Duodenal mucosa (tissue), 2 donors: ENCODE results near the gene HUS1.
"Not testable (repeated sequence)": the region's sequence is repeated elsewhere in the genome, so short reads cannot be mapped to it uniquely, and the experiment has no call there.

Source experiments
- H3K27ac ChIP-seq: one replicate; pipeline ENCODE4 v1.7.0; 2013; ENCODE audit warnings: low read depth, low read length
- H3K27me3 ChIP-seq, 2 donors: one replicate each; pipeline ENCODE4 v1.7.0; 2013; ENCODE audit warnings: low read length in 2 of 2, control low read depth in 1 of 2; ENCODE audit not compliant: insufficient read depth in 2 of 2, control insufficient read depth in 1 of 2
- H3K36me3 ChIP-seq, 2 donors: one replicate each; pipeline ENCODE4 v1.7.0; 2013; ENCODE audit warnings: low read length in 2 of 2, control low read depth in 1 of 2; ENCODE audit not compliant: insufficient read depth in 2 of 2, control insufficient read depth in 1 of 2
- H3K4me1 ChIP-seq, 2 donors: one replicate each; pipeline ENCODE4 v1.7.0; 2013; ENCODE audit warnings: low read length in 2 of 2, control low read depth in 1 of 2; ENCODE audit not compliant: insufficient read depth in 2 of 2, control insufficient read depth in 1 of 2
- H3K4me3 ChIP-seq, 2 donors: one replicate each; pipeline ENCODE4 v1.7.0; 2013; ENCODE audit warnings: low read length in 2 of 2, low read depth in 1 of 2
- H3K9ac ChIP-seq, 2 donors: one replicate each; pipeline ENCODE4 v1.7.0; 2013; ENCODE audit warnings: low read length in 2 of 2, low read depth in 1 of 2
- H3K9me3 ChIP-seq, 2 donors: one replicate each; pipeline ENCODE4 v1.7.0; 2013; ENCODE audit warnings: low read length in 2 of 2, control low read depth in 1 of 2; ENCODE audit not compliant: control insufficient read depth in 1 of 2

The HUS1 gene

DNA sequence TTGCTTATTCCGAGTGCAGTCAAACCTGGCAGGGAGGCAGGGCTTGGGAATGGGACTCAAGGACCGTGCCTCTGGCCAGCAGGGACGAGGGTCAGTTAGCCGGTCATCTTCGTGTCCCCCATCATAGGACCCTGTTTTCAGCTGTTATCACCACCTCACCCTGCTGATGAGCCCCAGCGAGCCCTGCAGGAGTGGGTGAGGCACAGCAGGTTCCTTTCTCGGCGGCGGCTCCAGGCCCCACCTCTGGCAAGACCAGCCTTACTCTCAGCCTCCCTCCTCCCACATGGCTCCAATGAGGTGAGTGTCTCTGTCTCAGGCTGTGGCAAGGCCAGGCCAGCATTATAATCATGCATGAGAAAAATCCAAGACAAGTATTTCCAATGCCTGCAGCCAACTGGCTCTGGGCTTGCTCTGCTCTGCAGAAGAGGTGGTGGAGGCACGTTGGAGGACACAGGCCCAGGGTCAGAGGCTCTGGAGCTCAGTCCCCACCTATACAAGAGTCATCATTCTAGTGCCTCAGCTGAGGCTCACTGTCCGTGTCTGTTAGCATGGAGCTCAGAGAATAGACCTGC is 46.9 kb downstream of the HUS1 start:
- Histone ChIP-seq H3K9ac (no peak overlapping the region), H3K27me3 (no peaks in the 10 kb centered on the region), H3K4me1 (no peaks in the 10 kb centered on the region), H3K9me3 (no peaks in the 10 kb centered on the region), H3K4me3 (no peak overlapping the region), H3K27ac (no peak overlapping the region), H3K36me3 (no peaks in the 10 kb centered on the region)

- no peak overlapping the region for H3K27ac ChIP-seq
Observed at GRCh38 chr7:47932016-47932415, 47.4 kb downstream of the HUS1 start.

GRCh38 chr7:47931005-47932004 is 48.1 kb downstream of the HUS1 start:
- no peak overlapping the region for H3K27ac ChIP-seq
- H3K9me3 ChIP-seq, result no peaks in the 10 kb centered on the region
- H3K36me3 ChIP-seq, result no peaks in the 10 kb centered on the region
- H3K4me1 ChIP-seq, result no peaks in the 10 kb centered on the region
- no peak overlapping the region for H3K4me3 ChIP-seq
- H3K9ac ChIP-seq, result no peak overlapping the region
- no peaks in the 10 kb centered on the region for H3K27me3 ChIP-seq

More at GRCh38 chr7:47932016-47932415, 47.4 kb downstream of the HUS1 start:
- H3K4me1 ChIP-seq, result no peaks in the 10 kb centered on the region
- no peaks in the 10 kb centered on the region for H3K36me3 ChIP-seq
- no peak overlapping the region for H3K9ac ChIP-seq
- no peaks in the 10 kb centered on the region for H3K9me3 ChIP-seq
- no peaks in the 10 kb centered on the region for H3K27me3 ChIP-seq
- no peak overlapping the region for H3K4me3 ChIP-seq

- Histone ChIP-seq H3K9ac (no peak overlapping the region), H3K27ac (no peak overlapping the region), H3K27me3 (no peaks in the 10 kb centered on the region), H3K4me1 (no peaks in the 10 kb centered on the region), H3K36me3 (no peaks in the 10 kb centered on the region), H3K4me3 (no peak overlapping the region), H3K9me3 (no peaks in the 10 kb centered on the region)
Observed at GRCh38 chr7:47924266-47924665, 55.1 kb downstream of the HUS1 start.

DNA sequence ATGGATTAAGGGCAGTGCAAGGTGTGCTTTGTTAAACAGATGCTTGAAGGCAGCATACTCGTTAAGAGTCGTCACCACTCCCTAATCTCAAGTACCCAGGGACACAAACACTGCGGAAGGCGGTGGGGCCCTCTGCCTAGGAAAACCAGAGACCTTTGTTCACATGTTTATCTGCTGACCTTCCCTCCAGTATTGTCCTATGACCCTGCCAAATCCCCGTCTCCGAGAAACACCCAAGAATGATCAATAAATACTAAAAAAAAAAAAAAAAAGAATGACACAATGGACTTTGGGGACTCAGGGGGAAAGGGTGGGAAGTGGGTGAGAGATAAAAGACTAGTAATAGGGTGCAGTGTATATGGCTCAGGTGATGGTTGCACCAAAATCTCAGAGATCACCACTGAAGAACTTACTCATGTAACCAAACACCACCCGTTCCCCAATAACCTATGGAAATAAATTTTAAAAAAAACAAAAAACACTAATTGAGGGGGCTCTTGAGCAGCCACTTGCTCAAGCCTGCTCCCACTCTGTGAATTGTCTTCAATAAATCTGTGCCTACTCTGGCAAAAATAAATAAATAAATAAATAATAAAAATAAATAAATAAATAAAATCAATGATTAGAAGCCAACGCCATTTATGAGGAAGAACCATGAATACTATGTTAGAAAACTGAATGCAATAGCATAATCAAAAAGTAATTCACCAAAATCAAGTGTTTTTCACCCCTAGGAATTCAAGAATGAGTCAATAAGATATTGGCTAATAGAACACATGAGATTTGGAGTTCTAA is 56.1 kb downstream of the HUS1 start:
- H3K27ac ChIP-seq, H3K9me3 ChIP-seq, H3K4me3 ChIP-seq, H3K9ac ChIP-seq, H3K36me3 ChIP-seq, H3K4me1 ChIP-seq, H3K27me3 ChIP-seq: not testable (repeated sequence)

DNA sequence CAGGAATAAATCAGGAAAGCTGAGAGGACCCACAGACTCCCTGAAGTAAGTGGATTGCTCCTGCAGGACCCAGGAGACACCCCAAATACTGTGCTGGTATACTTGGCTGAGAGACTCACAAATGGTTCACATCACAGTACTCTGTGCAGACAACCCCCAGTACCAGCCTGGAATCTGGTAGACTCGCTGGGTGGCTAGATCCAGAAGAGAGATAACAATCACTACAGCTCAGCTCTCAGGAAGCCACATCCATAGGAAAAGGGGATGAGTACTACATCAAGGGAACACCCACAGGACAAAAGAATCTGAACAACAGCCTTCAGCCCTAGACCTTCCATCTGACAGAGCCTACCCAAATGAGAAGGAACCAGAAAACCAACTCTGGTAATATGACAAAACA is 62.9 kb downstream of the HUS1 start:
- not testable (repeated sequence) for H3K4me1 ChIP-seq, H3K36me3 ChIP-seq, H3K27ac ChIP-seq, H3K9ac ChIP-seq, H3K4me3 ChIP-seq, H3K27me3 ChIP-seq, H3K9me3 ChIP-seq

- H3K9ac ChIP-seq, result no peak overlapping the region
- H3K27ac ChIP-seq, result no peak overlapping the region
- H3K9me3 ChIP-seq, result no peaks in the 10 kb centered on the region
Observed at GRCh38 chr7:47915616-47915976, 63.8 kb downstream of the HUS1 start.

GRCh38 chr7:47914717-47915615 is 64.4 kb downstream of the HUS1 start:
- H3K4me1 ChIP-seq, result no peaks in the 10 kb centered on the region
- no peaks in the 10 kb centered on the region for H3K36me3 ChIP-seq
- no peaks in the 10 kb centered on the region for H3K9me3 ChIP-seq
- no peak overlapping the region for H3K4me3 ChIP-seq
- no peak overlapping the region for H3K9ac ChIP-seq
- peaks cover 0 to 9% of the 10 kb centered on the region in 2 donors for H3K27me3 ChIP-seq
- no peak overlapping the region for H3K27ac ChIP-seq

More at GRCh38 chr7:47915616-47915976, 63.8 kb downstream of the HUS1 start:
- H3K36me3 ChIP-seq, result no peaks in the 10 kb centered on the region
- H3K4me1 ChIP-seq, result no peaks in the 10 kb centered on the region
- peaks cover 0 to 9% of the 10 kb centered on the region in 2 donors for H3K27me3 ChIP-seq
- H3K4me3 ChIP-seq, result no peak overlapping the region
